ENCODE data around the gene PCSK6.

PCSK6 gene

DNA sequence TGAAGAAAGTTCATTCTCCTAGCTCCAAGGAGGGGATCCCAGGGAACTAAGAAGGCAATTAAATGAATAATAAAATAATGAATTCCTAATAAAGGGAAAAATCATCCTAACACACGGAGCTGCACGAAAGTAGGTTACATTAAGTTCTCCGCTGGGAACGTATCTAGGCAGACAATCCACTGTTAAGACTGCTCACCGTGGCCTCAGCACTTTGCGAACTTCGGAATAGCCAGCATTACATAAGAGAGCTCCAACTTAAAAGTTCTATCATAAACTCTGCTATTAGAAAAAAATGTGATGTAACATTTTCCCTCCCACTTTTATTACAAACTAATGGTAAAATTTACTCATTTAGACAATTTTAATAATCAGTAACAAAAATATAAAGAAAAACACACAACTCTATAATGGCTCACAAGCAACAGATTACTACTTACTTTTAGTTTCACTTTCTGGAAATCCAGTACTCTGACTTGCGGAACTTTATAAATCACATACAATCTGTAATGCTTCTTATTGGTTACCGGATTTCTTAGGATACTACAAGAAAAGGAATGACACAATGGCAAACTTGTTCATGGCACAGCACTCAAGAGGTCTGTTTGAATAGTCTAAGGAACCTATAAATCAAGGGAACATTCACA, 202.9 kb downstream of the PCSK6 start:
- ATAC-seq (ENCODE audit: insufficient read depth, low read depth): no peak
- Histone ChIP-seq H2AFZ (ENCODE audit: low read depth, low read length) (no peak overlapping the region), H3K4me3 (ENCODE audit: low read depth in 1 of 2, low read length in 2 of 2) (no peak overlapping the region), H3K9ac (ENCODE audit: low read depth, low read length) (no peak overlapping the region), H3K4me1 (ENCODE audit: insufficient read depth, low read length) (0 out of 2 replicates have a peak, but pooled peaks cover 6% of the 10 kb centered on the region), H4K20me1 (ENCODE audit: insufficient read depth, low read length) (peaks cover 46% of the 10 kb centered on the region), H3K79me2 (ENCODE audit: insufficient read depth, low read length) (peaks cover 53% of the 10 kb centered on the region), H3K27me3 (ENCODE audit: insufficient read depth, low read length, poor library complexity) (no peaks in the 10 kb centered on the region), H3K36me3 (ENCODE audit: insufficient read depth, low read length) (peaks cover 92% of the 10 kb centered on the region), H3K9me3 (ENCODE audit: insufficient read depth, low read length, severe bottlenecking) (no peaks in the 10 kb centered on the region), H3K27ac (ENCODE audit: low read length) (no peak overlapping the region), H3K4me2 (ENCODE audit: insufficient read depth, low read length) (no peak overlapping the region)
- TF ChIP-seq, protein P1, sequence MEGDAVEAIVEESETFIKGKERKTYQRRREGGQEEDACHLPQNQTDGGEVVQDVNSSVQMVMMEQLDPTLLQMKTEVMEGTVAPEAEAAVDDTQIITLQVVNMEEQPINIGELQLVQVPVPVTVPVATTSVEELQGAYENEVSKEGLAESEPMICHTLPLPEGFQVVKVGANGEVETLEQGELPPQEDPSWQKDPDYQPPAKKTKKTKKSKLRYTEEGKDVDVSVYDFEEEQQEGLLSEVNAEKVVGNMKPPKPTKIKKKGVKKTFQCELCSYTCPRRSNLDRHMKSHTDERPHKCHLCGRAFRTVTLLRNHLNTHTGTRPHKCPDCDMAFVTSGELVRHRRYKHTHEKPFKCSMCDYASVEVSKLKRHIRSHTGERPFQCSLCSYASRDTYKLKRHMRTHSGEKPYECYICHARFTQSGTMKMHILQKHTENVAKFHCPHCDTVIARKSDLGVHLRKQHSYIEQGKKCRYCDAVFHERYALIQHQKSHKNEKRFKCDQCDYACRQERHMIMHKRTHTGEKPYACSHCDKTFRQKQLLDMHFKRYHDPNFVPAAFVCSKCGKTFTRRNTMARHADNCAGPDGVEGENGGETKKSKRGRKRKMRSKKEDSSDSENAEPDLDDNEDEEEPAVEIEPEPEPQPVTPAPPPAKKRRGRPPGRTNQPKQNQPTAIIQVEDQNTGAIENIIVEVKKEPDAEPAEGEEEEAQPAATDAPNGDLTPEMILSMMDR (IDR thresholded peaks at IDR 0.05; ENCODE audit: borderline replicate concordance, extremely low read depth, low read length, poor library complexity, severe bottlenecking): no peak
- no peak for TF ChIP-seq EZH2 (IDR thresholded peaks at IDR 0.05; ENCODE audit: borderline replicate concordance, low read depth, low read length, severe bottlenecking)
- DNase-seq: no peak

DNA sequence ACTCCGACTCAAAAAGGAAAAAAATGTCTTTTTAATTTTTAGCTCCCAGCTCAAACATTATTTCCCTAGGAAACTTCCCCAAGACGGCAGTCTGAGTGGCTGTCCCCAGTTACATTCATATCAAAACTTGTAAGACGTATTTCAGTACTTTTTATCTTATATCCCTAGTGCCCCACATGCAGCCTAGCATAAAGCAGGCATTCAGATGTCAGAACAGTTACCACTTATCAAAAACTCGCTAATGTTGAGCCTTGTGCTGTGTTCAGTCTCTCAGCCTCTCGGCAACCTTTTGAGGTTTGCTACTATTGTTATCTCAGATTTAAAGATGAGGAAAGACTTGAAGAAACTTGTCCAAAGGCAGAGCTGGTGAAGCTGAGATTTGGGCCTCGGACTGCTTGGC, 205.6 kb downstream of the PCSK6 start:
- peaks cover 81% of the 10 kb centered on the region for H3K36me3 ChIP-seq (ENCODE audit: insufficient read depth, low read length)
- H3K9ac ChIP-seq (ENCODE audit: low read depth, low read length): no peak overlapping the region
- no peak overlapping the region for H3K4me2 ChIP-seq (ENCODE audit: insufficient read depth, low read length)
- 0 out of 2 replicates have a peak, but pooled peaks cover 3% of the 10 kb centered on the region for H3K4me1 ChIP-seq (ENCODE audit: insufficient read depth, low read length)
- no peaks in the 10 kb centered on the region for H3K9me3 ChIP-seq (ENCODE audit: insufficient read depth, low read length, severe bottlenecking)
- no peak overlapping the region for H3K4me3 ChIP-seq (ENCODE audit: low read depth in 1 of 2, low read length in 2 of 2)
- ATAC-seq (ENCODE audit: insufficient read depth, low read depth) (no peak), DNase-seq (no peak)
- H3K79me2 ChIP-seq (ENCODE audit: insufficient read depth, low read length): peaks cover 27% of the 10 kb centered on the region
- no peak overlapping the region for H3K27ac ChIP-seq (ENCODE audit: low read length)
- no peak overlapping the region for H2AFZ ChIP-seq (ENCODE audit: low read depth, low read length)
- no peaks in the 10 kb centered on the region for H3K27me3 ChIP-seq (ENCODE audit: insufficient read depth, low read length, poor library complexity)
- TF ChIP-seq EZH2 (IDR thresholded peaks at IDR 0.05; ENCODE audit: borderline replicate concordance, low read depth, low read length, severe bottlenecking): no peak
- TF ChIP-seq, protein P1 (IDR thresholded peaks at IDR 0.05; ENCODE audit: borderline replicate concordance, extremely low read depth, low read length, poor library complexity, severe bottlenecking): no peak
- peaks cover 26% of the 10 kb centered on the region for H4K20me1 ChIP-seq (ENCODE audit: insufficient read depth, low read length)

DNA sequence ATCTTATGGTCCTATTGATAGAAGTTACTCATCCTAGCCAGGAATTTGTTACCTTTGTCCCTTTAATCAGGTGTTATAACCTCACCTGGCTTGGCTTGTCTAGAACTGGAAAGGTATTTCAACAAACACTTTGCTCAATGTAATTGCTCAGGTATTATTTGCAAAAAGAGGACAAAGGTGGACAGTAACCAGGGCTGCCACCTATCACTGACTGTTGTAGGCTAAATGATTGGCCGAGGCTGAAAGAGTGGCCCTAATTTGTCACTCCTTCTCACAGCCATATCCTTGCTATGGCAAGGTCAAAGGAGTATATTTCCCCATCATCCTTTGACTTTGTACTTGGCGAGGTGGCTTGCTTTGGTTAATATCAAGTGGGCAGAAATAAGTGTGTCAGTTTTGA, 209.5 kb downstream of the PCSK6 start:
- DNase-seq: no peak
- H3K4me3 ChIP-seq (ENCODE audit: low read depth in 1 of 2, low read length in 2 of 2): no peak overlapping the region
- no peak overlapping the region for H3K4me2 ChIP-seq (ENCODE audit: insufficient read depth, low read length)
- H3K27me3 ChIP-seq (ENCODE audit: insufficient read depth, low read length, poor library complexity): no peaks in the 10 kb centered on the region
- no peak overlapping the region for H3K9ac ChIP-seq (ENCODE audit: low read depth, low read length)
- H4K20me1 ChIP-seq (ENCODE audit: insufficient read depth, low read length): peaks cover 9% of the 10 kb centered on the region; the same call in 1 of the 2 replicates
- peaks cover 54% of the 10 kb centered on the region for H3K36me3 ChIP-seq (ENCODE audit: insufficient read depth, low read length)
- no peak overlapping the region for H2AFZ ChIP-seq (ENCODE audit: low read depth, low read length)
- H3K27ac ChIP-seq (ENCODE audit: low read length): no peak overlapping the region
- peaks cover 18% of the 10 kb centered on the region for H3K79me2 ChIP-seq (ENCODE audit: insufficient read depth, low read length)
- H3K9me3 ChIP-seq (ENCODE audit: insufficient read depth, low read length, severe bottlenecking): no peaks in the 10 kb centered on the region
- no peak for TF ChIP-seq EZH2 (IDR thresholded peaks at IDR 0.05; ENCODE audit: borderline replicate concordance, low read depth, low read length, severe bottlenecking)
- TF ChIP-seq, protein P1 (IDR thresholded peaks at IDR 0.05; ENCODE audit: borderline replicate concordance, extremely low read depth, low read length, poor library complexity, severe bottlenecking): no peak
- no peak for ATAC-seq (ENCODE audit: insufficient read depth, low read depth)
- H3K4me1 ChIP-seq (ENCODE audit: insufficient read depth, low read length): peaks cover 23% of the 10 kb centered on the region
